ENCODE data around the gene DYSF.

DYSF gene

DNA sequence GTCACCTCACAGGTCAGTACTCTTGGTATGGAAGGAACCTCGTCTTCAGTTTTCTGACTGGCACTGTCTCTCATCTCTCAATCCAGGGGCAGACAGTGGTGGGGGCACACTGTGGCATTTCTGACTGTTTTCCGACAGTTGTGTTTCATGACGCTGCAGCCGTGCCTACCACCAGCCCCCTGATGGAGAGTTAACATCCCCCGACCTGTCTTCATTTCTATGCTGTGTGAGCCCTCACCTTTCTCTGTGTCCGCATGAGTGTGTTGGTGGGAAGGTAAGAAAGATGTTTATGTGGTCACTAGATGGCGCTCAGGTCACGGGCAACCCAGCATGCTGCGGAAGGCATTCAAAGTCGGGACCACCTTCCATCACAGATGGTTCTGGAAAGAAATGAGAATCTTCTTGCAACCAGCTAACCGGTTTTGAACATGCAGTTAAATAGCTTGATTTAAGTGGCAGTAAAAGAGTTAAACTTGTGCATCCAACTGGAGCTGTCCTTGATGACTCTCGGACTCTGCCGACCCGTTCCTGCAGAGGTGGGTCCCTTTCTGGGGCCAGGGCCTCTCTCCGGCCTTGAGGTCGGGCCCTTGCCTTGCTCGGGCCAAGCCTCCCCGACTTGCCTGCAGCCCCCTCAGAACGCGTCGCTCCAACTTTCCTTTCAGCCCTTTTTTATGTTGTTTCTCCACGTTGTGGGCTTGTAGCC, 92.4 kb downstream of the DYSF start:
- Histone ChIP-seq H4K20me1 (ENCODE audit: insufficient read depth, low read length, poor library complexity, severe bottlenecking) (no peaks in the 10 kb centered on the region), H3K9me2 (replicated peaks; ENCODE audit: low read depth, low read length) (no peaks in the 10 kb centered on the region), H2AFZ (ENCODE audit: low read length) (peak overlapping the region; percentile 52; the same call in 1 of the 2 replicates), H3K9ac (ENCODE audit: low read depth, low read length, poor library complexity, severe bottlenecking) (no peak overlapping the region), H3F3A (ENCODE audit: low read depth) (no peaks in the 10 kb centered on the region), H3K4me1 (ENCODE audit: insufficient read depth, low read length, poor library complexity, severe bottlenecking) (no peaks in the 10 kb centered on the region), H3K9me3 (ENCODE audit: insufficient read depth, low read depth, low read length) (no peaks in the 10 kb centered on the region), H3K27me3 (ENCODE audit: insufficient read depth, low read length, poor library complexity, severe bottlenecking) (no peaks in the 10 kb centered on the region), H3K4me3 (ENCODE audit: low read length, poor library complexity, severe bottlenecking) (no peak overlapping the region), H3K4me2 (ENCODE audit: low read depth, low read length, poor library complexity, severe bottlenecking) (no peak overlapping the region), H3K79me2 (ENCODE audit: insufficient read depth, low read length) (no peaks in the 10 kb centered on the region), H3K36me3 (ENCODE audit: insufficient read depth, low read length) (no peaks in the 10 kb centered on the region)
- TF ChIP-seq, protein P1, sequence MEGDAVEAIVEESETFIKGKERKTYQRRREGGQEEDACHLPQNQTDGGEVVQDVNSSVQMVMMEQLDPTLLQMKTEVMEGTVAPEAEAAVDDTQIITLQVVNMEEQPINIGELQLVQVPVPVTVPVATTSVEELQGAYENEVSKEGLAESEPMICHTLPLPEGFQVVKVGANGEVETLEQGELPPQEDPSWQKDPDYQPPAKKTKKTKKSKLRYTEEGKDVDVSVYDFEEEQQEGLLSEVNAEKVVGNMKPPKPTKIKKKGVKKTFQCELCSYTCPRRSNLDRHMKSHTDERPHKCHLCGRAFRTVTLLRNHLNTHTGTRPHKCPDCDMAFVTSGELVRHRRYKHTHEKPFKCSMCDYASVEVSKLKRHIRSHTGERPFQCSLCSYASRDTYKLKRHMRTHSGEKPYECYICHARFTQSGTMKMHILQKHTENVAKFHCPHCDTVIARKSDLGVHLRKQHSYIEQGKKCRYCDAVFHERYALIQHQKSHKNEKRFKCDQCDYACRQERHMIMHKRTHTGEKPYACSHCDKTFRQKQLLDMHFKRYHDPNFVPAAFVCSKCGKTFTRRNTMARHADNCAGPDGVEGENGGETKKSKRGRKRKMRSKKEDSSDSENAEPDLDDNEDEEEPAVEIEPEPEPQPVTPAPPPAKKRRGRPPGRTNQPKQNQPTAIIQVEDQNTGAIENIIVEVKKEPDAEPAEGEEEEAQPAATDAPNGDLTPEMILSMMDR (conservative IDR thresholded peaks at IDR 0.05; ENCODE audit: low read length) = peak; percentile 88
- no peak for TF ChIP-seq EZH2phosphoT487 (IDR thresholded peaks at IDR 0.05; ENCODE audit: borderline replicate concordance)

DNA sequence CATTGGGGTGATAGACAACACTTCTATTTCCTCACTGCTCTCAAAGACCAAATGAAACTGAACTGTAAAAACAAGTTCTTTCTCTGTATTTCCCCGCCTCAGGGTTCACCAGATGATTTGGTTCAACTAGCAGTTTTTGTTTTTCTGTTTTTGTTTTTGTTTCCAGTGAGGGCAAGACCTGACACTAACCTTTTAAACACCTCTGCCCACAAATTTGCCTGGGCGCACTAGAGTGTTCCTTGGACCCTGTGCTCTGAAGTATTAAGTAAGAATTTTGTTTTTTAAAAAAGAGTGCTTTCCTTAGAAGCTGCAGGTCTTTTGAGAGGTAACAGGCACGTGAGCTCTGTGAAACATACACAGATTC, 92.9 kb downstream of the DYSF start:
- Histone ChIP-seq H3K4me1 (ENCODE audit: insufficient read depth, low read length, poor library complexity, severe bottlenecking) (no peaks in the 10 kb centered on the region), H3K4me3 (ENCODE audit: low read length, poor library complexity, severe bottlenecking) (no peak overlapping the region), H3K9me3 (ENCODE audit: insufficient read depth, low read depth, low read length) (no peaks in the 10 kb centered on the region), H3K9ac (ENCODE audit: low read depth, low read length, poor library complexity, severe bottlenecking) (no peak overlapping the region), H3K9me2 (replicated peaks; ENCODE audit: low read depth, low read length) (no peaks in the 10 kb centered on the region), H3K79me2 (ENCODE audit: insufficient read depth, low read length) (no peaks in the 10 kb centered on the region), H3K36me3 (ENCODE audit: insufficient read depth, low read length) (no peaks in the 10 kb centered on the region), H3K4me2 (ENCODE audit: low read depth, low read length, poor library complexity, severe bottlenecking) (no peak overlapping the region), H4K20me1 (ENCODE audit: insufficient read depth, low read length, poor library complexity, severe bottlenecking) (no peaks in the 10 kb centered on the region), H3F3A (ENCODE audit: low read depth) (no peaks in the 10 kb centered on the region), H3K27me3 (ENCODE audit: insufficient read depth, low read length, poor library complexity, severe bottlenecking) (no peaks in the 10 kb centered on the region), H2AFZ (ENCODE audit: low read length) (no peak overlapping the region)
- no peak for TF ChIP-seq EZH2phosphoT487 (IDR thresholded peaks at IDR 0.05; ENCODE audit: borderline replicate concordance)
- TF ChIP-seq, protein P1 (conservative IDR thresholded peaks at IDR 0.05; ENCODE audit: low read length) = no peak

DNA sequence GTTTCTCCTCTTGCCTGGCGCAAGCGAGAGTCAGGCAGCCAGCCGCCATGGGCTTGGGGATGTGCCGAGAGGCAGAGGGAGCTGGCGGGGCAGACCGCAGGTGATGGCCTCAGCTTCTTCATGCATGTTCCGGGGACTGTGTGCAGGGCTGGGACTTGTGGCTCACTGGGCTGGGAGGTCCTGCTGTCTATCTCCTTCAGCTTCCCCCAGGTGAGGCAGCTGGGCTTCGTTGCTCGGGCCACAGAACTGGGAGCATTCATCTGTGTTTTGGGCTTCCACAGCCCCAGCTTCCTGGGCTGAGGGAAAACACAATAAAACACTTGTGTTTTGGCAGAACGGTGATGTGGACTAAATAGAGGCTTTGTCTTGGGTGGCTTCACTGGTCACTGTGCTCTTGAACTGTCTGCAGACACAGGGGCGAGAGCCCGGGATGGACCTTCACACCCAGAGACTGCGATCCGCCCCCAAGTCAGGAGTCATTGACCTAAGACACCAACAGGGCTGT, 93.5 kb downstream of the DYSF start:
- H3K9ac ChIP-seq (ENCODE audit: low read depth, low read length, poor library complexity, severe bottlenecking) = no peak overlapping the region
- no peak overlapping the region for H3K4me2 ChIP-seq (ENCODE audit: low read depth, low read length, poor library complexity, severe bottlenecking)
- H3K9me3 ChIP-seq (ENCODE audit: insufficient read depth, low read depth, low read length) = no peaks in the 10 kb centered on the region
- no peaks in the 10 kb centered on the region for H3K79me2 ChIP-seq (ENCODE audit: insufficient read depth, low read length)
- no peak for TF ChIP-seq EZH2phosphoT487 (IDR thresholded peaks at IDR 0.05; ENCODE audit: borderline replicate concordance)
- TF ChIP-seq, protein P1 (conservative IDR thresholded peaks at IDR 0.05; ENCODE audit: low read length) = no peak
- H2AFZ ChIP-seq (ENCODE audit: low read length) = no peak overlapping the region
- H3K9me2 ChIP-seq (replicated peaks; ENCODE audit: low read depth, low read length) = no peaks in the 10 kb centered on the region
- no peaks in the 10 kb centered on the region for H4K20me1 ChIP-seq (ENCODE audit: insufficient read depth, low read length, poor library complexity, severe bottlenecking)
- no peaks in the 10 kb centered on the region for H3K36me3 ChIP-seq (ENCODE audit: insufficient read depth, low read length)
- H3K4me1 ChIP-seq (ENCODE audit: insufficient read depth, low read length, poor library complexity, severe bottlenecking) = no peaks in the 10 kb centered on the region
- no peak overlapping the region for H3K4me3 ChIP-seq (ENCODE audit: low read length, poor library complexity, severe bottlenecking)
- no peaks in the 10 kb centered on the region for H3F3A ChIP-seq (ENCODE audit: low read depth)
- H3K27me3 ChIP-seq (ENCODE audit: insufficient read depth, low read length, poor library complexity, severe bottlenecking) = no peaks in the 10 kb centered on the region
